Measurements from ENCODE around the gene MED26. TPM values are rescaled to one million over a fixed set of nuclear protein-coding genes. Genes with fewer than 3 reads are reported as not detected.

MED26 gene
- total and polyA plus RNA-seq, 2 of the 8 experiments (the other 6 are each of a cell fraction or from before 2014, with no cell fraction given): 5.3 to 10.7 TPM

DNA sequence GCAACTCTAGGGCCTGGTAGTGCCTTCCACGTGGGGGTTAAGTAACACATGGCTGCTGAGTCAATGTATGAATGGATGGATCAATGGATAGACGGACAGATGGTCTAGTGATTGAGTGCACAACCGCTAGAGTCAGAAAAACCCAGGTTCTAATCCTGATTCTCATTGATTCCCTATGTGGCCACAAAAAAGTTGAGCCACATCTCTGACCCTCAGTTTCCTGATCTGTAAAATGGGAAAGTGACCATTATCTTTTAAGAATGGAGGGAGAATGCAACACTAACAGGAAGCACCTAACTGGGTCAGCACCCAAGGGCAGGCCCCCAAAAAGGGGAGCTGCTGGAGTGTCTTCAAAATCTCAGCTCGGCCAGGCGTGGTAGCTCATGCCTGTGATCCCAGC lies 29.4 kb upstream of the MED26 start:
- 82% methylated on average over 5 of the region's 5 CpGs; no CpG with 5 or more reads in 1 of the 2 experiments for WGBS, 2 experiments (ENCODE audit: extremely low coverage in 1 of 2, insufficient coverage in 1 of 2, insufficient read length in 1 of 2, insufficient replicate concordance in 2 of 2, low coverage in 1 of 2, low lambda C conversion rate in 2 of 2, missing lambda C conversion rate in 1 of 2)
- TF ChIP-seq, protein P1, sequence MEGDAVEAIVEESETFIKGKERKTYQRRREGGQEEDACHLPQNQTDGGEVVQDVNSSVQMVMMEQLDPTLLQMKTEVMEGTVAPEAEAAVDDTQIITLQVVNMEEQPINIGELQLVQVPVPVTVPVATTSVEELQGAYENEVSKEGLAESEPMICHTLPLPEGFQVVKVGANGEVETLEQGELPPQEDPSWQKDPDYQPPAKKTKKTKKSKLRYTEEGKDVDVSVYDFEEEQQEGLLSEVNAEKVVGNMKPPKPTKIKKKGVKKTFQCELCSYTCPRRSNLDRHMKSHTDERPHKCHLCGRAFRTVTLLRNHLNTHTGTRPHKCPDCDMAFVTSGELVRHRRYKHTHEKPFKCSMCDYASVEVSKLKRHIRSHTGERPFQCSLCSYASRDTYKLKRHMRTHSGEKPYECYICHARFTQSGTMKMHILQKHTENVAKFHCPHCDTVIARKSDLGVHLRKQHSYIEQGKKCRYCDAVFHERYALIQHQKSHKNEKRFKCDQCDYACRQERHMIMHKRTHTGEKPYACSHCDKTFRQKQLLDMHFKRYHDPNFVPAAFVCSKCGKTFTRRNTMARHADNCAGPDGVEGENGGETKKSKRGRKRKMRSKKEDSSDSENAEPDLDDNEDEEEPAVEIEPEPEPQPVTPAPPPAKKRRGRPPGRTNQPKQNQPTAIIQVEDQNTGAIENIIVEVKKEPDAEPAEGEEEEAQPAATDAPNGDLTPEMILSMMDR (IDR thresholded peaks at IDR 0.05; ENCODE audit: control extremely low read depth in 1 of 3, insufficient read depth in 1 of 3, low read depth in 1 of 3, low read length in 3 of 3): no peak
- TF ChIP-seq SUZ12 (IDR thresholded peaks at IDR 0.05; ENCODE audit: low read length): no peak
- TF ChIP-seq CREB1 (IDR thresholded peaks at IDR 0.05): no peak
- no peak for TF ChIP-seq TBP (IDR thresholded peaks at IDR 0.05; ENCODE audit: low read depth, low read length)
- no peak for TF ChIP-seq TCF12 (IDR thresholded peaks at IDR 0.05; ENCODE audit: low read depth, low read length)
- TF ChIP-seq FOSL1 (IDR thresholded peaks at IDR 0.05; ENCODE audit: insufficient read depth, low read depth, low read length): no peak
- TF ChIP-seq SRF (IDR thresholded peaks at IDR 0.05; ENCODE audit: low read depth, low read length): no peak
- TF ChIP-seq HDAC2 (IDR thresholded peaks at IDR 0.05; ENCODE audit: borderline replicate concordance in 1 of 2, low read depth in 2 of 2, low read length in 2 of 2): no peak
- no peak for TF ChIP-seq BACH1 (IDR thresholded peaks at IDR 0.05; ENCODE audit: low read length)
- TF ChIP-seq ASH2L (IDR thresholded peaks at IDR 0.05; ENCODE audit: low read length): no peak
- TF ChIP-seq RAD21 (IDR thresholded peaks at IDR 0.05 in 1 of 2, conservative IDR thresholded peaks at IDR 0.05 in 1 of 2; ENCODE audit: low read depth in 2 of 2, low read length in 2 of 2): no peak

More for the DNA sequence above, 29.4 kb upstream of the MED26 start:
- H2BK20ac ChIP-seq (ENCODE audit: low read length): no peak overlapping the region
- H4K5ac ChIP-seq (ENCODE audit: insufficient read length, low read depth, low read length): no peak overlapping the region
- H3K9me3 ChIP-seq (ENCODE audit: insufficient read depth in 2 of 2, low read depth in 1 of 2, low read length in 1 of 2): no peaks in the 10 kb centered on the region
- H3K23me2 ChIP-seq (ENCODE audit: low read depth, low read length): peaks cover 16% of the 10 kb centered on the region; the same call in 1 of the 2 replicates
- no peak overlapping the region for H3K14ac ChIP-seq (ENCODE audit: insufficient read length)
- no peak overlapping the region for H2AK5ac ChIP-seq (ENCODE audit: low read depth, low read length)
- no peak overlapping the region for H4K8ac ChIP-seq (ENCODE audit: extremely low read depth, insufficient read depth, low read length)
- H3K9ac ChIP-seq (replicated peaks in 1 of 4; ENCODE audit: extremely low read depth in 1 of 4, low read depth in 3 of 4, low read length in 3 of 4): no peak overlapping the region
- ChIA-PET POLR2A (ENCODE audit: partially characterized antibody) (interaction anchor here (0.6 to 2.8 kb wide), 7 partner anchors 9 to 36 kb away, joined by 3 to 14 read pairs (median 3); no protein-coding TSS in a partner anchor), CTCF (ENCODE audit: partially characterized antibody) (interaction anchor here (1.0 kb wide), 1 partner anchor 16 kb away, joined by 3 read pairs; no protein-coding TSS in a partner anchor)
- H3K27me3 ChIP-seq (replicated peaks in 1 of 4; ENCODE audit: control insufficient read depth in 3 of 4, extremely low read depth in 1 of 4, insufficient read depth in 3 of 4, low read length in 3 of 4): no peaks in the 10 kb centered on the region
- H3K4ac ChIP-seq (replicated peaks; ENCODE audit: insufficient read length, low read depth, low read length): no peak overlapping the region
- H4K20me1 ChIP-seq (replicated peaks in 1 of 2; ENCODE audit: control insufficient read depth in 1 of 2, insufficient read depth in 2 of 2, low read length in 2 of 2): peaks cover 9 to 24% of the 10 kb centered on the region in 2 experiments
- no peak overlapping the region for H3K27ac ChIP-seq (ENCODE audit: low read depth, low read length)
- H2BK120ac ChIP-seq (replicated peaks; ENCODE audit: low read depth, low read length): no peak overlapping the region
- H3K79me1 ChIP-seq (ENCODE audit: low read depth, low read length): peaks cover 13% of the 10 kb centered on the region
- peaks cover 0 to 5% (median 3%) of the 10 kb centered on the region in 4 experiments; a peak in 4 of 7 replicates for H3K4me1 ChIP-seq (replicated peaks in 1 of 4; ENCODE audit: control insufficient read depth in 3 of 4, insufficient read depth in 4 of 4, low read length in 3 of 4)
- H2AFZ ChIP-seq (ENCODE audit: low read length): no peak overlapping the region
- H3K4me2 ChIP-seq (ENCODE audit: insufficient read depth in 1 of 2, low read depth in 2 of 2, low read length in 2 of 2): no peak overlapping the region
- H3K18ac ChIP-seq (ENCODE audit: extremely low read depth, low read length): no peak overlapping the region
- H2BK12ac ChIP-seq (ENCODE audit: low read depth, low read length): no peak overlapping the region
- H4K91ac ChIP-seq (replicated peaks; ENCODE audit: insufficient read length, low read length): no peak overlapping the region
- FAIRE-seq (no peak), DNase-seq (ENCODE audit: low read depth in 1 of 2, low spot score in 2 of 2) (no peak)
- peaks cover 14 to 58% (median 34%) of the 10 kb centered on the region in 4 experiments for H3K36me3 ChIP-seq (ENCODE audit: control insufficient read depth in 2 of 4, insufficient read depth in 4 of 4, low read length in 3 of 4)
- H3K79me2 ChIP-seq (ENCODE audit: control insufficient read depth in 1 of 2, insufficient read depth in 2 of 2, low read length in 2 of 2): peaks cover 13 to 34% of the 10 kb centered on the region in 2 experiments
- H3K23ac ChIP-seq (ENCODE audit: insufficient read length): no peak overlapping the region
- H3K4me3 ChIP-seq (ENCODE audit: extremely low read depth in 1 of 4, insufficient read depth in 2 of 4, low read depth in 3 of 4, low read length in 4 of 4): no peak overlapping the region
- no peak overlapping the region for H2BK5ac ChIP-seq (ENCODE audit: low read depth, low read length)
- H2BK15ac ChIP-seq (ENCODE audit: low read length): no peak overlapping the region
- no peak overlapping the region for H3K56ac ChIP-seq (replicated peaks; ENCODE audit: insufficient read length, low read depth, low read length)

Data from H1 (cell line).